CD4-positive, alpha-beta T cell treated with Interleukin-15 for 4 hours (primary cell): ENCODE measurements around the gene PRKAR1B.

Experiments
- DNase-seq: peaks from one replicate; pipeline ENCODE4 v3.0.0-alpha.2; 2020; ENCODE audit warnings: low spot score

Gene PRKAR1B

GRCh38 chr7:572416-573268 is 154.4 kb downstream of the PRKAR1B start:
- no peak for DNase-seq

GRCh38 chr7:571718-572415 is 155.2 kb downstream of the PRKAR1B start:
- DNase-seq, result no peak

- no peak for DNase-seq
These were observed 155.9 kb downstream of the PRKAR1B start for GRCh38 chr7:571096-571717.

DNA sequence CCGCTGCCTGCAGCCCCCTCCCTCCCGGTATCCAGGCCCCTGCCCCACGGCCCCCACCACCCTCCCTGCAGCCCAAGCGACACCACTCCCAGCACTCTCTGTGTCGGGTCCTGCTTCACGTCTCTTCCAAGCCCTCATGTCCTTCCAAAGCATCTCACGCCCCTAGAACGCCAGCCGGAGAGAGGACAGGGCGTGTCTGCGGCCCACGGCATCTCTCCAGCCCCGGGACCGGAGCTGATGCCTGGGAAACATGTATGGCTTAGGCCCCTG is 156.3 kb downstream of the PRKAR1B start:
- DNase-seq, result no peak

DNA sequence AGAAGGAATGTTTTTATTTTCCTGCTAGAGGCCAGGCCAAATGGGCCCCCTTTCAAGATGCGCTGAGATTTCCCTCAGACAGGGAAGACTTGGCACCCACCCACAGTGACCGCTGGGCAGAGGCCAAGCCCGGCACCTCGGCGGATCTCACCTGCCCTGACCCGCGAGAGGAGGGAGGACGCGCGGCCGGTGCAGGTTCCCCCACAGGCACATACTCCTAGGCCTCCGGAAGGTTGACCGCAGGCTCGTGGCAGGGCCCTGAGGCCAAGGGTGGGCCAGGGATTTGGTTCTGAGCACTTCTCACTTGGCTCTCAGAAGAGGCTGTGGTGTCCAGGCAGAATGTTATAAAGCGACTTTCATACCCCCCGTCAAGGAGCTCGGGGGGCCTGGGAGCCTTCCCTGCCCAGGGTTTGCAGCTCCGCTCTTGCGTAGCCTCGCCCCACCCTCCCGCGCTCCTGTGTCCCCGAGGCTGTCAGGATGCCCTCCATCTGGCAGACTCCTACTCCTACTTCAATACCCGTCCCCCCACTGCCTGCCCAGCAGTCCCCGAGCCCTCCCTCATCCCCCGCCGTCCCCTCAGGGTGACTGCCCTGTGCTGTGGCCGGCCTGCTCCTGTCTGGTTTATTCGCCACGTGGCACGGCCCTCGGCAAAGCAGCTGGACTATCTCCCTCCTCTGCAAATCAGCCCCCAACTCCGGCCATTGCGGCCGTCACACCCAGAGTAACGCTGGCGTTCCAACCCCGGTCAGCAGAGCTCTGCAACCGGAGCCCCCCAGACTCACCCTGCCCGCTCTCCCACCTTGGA is 156.9 kb downstream of the PRKAR1B start:
- DNase-seq, result no peak

DNA sequence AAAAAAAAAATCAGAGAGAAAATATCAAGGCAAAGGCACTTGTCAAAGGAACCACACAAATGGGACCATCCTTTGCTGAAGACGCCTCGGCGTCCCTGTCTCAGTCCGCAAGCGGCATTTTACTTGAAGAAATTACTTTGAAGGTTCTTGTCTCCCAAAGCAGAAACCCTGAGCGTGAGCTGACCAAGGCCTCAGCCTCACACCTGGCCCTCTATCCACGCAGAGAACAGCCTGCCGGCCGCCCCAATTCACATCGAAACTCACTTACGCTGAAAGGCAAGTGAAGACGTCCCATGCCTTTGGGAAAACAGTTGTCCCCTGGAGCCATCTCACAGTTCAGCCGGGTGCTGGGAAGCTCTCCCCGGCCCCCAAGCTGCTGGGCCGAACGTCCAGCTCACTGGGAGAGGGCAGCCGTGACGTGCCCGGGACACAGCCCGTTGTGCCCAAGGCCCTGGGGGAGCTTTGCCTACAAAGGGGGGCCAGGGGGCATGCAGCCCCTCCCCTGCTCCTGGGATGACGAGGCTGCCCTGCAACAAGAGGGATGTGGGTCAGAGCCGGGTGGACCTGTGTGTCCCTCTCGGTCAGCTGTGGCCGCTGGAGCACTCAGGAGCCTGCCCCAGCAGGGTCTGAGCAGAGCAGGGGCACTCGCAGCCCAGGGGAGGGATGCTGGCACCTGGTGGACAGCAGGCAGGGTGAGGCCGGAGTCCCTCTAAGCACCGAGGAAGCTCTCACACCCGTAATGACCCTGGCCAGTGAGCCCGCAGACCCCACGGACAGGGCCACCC is 157.8 kb downstream of the PRKAR1B start:
- no peak for DNase-seq

GRCh38 chr7:568031-568951 is 158.8 kb downstream of the PRKAR1B start:
- no peak for DNase-seq

GRCh38 chr7:567305-567883 is 159.7 kb downstream of the PRKAR1B start:
- no peak for DNase-seq

DNA sequence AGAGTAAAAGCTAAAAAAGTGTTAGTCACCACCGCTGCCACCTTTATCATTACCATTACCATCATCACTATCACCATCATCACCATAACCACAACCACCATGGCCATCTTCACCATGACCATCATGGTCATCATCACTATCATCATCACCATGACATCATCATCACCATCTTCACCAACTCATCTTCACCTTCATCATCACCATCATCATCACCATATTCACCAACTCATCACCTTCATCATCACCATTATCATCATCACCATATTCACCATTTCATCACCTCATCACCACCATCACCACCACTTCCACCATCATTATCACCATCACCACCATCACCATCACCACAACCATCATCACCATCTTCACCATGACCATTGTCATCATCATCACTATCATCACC is 161.0 kb downstream of the PRKAR1B start:
- DNase-seq, result no peak

DNA sequence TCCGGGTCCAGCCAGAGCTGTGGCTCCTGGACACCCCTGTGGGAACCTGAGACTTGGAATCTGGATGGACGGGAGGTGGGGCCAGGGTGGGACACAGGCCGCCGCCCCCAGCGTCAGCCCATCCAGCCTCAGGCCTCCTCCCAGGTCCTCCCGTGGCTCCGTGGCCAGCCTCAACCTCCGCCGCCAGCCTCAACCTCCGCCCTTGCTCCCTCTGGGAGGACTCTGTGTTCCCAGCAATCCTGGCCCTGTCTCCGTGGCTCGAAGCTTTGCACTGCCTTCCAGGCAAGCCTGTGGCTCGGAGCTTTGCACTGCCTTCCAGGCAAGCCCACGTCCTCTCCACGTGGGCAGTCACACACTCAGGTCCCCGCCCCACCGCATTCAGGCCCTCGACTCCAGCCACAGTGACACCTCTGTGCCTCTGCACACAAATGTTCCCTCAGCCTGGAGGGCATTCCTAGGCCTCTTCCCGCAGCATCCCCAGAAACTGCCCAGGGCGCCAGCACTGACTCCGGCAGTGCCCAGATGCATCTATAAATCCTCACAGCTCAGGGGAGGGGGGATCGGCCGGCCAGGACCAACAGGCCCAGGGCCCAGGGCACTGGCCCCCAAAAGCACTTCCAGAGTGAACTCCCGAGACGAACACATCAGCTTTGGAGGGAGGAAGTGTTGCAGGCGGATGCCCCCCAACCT is 162.8 kb downstream of the PRKAR1B start:
- DNase-seq, result no peak

DNA sequence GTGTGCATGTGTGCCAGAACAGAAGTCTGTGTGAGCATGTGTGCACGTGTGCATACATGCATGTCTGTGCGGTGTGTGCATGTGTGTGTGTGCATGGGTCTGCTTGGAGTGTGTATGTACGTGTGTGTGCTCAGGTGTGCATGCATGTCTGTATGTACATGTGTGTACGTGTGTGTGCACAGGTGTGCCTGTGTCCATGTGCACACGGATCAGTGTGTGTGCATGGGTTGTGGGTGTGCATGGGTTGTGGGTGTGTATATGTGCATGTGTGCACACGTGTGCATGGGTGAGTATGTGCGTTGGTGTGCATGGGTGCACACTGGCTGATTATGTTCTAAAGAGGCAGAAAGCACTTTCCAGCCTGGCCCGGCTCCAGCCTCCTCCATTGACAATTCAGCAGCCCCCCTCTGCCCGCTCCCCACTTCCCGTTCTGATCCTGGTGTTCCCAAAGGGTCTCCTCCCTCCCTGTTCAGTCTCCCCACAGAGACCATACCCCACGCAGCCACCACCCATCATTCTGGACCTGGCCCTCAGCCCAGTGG is 163.4 kb downstream of the PRKAR1B start:
- DNase-seq, result no peak

DNA sequence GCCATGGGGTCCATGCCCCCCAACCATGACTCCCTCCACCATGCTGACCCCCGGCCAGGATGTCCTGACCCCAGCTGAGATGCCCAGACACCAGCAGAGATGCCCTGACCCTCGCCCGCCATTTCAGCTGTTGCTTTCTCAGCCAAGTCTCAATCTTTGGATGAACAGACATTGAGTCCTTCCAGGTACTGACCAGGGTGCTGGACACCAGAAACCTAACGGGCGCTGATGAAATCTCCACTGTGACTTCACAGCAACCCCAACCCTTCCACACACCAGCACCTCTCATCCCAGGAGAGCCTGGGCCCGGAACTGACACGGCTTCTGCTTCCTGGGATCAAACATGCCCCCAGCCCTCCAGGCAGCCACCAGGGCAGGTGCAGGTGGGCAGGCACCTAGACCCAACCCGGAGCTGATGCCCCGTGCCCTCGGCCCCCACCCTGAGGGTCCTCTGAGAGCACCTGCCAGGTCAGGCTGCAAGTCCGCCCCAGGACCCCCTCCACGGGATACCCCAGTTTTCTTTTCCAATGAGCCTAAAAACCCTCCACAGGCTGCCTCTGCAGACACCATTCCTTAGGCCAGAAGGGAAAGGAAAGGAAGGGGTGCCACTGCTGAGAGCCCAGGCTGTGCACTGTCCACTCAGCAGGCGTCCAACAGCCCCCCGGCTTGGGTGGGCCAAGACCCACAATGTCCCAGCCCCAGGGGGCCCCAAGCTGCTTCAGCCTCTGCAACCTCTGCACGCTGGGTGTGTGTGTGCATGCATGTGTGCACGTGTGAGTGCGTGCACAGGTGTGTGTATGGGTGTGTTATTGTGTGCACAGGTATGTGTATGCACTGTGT is 164.1 kb downstream of the PRKAR1B start:
- DNase-seq, result no peak

DNA sequence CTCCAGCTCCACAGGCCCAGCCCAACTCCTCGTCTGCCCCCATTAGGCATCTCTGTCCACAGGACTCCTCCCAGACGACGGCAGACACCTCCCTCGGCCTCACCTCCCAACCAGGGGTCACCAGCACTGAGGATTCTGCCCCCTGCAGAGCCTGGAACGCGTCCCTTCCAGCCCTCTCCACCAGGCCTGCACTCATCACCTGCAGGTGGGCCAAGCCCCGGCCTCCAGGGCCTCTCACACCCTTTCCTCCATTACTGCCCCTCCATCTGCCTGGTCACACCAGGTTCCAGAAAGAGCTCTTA is 164.8 kb downstream of the PRKAR1B start:
- DNase-seq, result no peak

DNA sequence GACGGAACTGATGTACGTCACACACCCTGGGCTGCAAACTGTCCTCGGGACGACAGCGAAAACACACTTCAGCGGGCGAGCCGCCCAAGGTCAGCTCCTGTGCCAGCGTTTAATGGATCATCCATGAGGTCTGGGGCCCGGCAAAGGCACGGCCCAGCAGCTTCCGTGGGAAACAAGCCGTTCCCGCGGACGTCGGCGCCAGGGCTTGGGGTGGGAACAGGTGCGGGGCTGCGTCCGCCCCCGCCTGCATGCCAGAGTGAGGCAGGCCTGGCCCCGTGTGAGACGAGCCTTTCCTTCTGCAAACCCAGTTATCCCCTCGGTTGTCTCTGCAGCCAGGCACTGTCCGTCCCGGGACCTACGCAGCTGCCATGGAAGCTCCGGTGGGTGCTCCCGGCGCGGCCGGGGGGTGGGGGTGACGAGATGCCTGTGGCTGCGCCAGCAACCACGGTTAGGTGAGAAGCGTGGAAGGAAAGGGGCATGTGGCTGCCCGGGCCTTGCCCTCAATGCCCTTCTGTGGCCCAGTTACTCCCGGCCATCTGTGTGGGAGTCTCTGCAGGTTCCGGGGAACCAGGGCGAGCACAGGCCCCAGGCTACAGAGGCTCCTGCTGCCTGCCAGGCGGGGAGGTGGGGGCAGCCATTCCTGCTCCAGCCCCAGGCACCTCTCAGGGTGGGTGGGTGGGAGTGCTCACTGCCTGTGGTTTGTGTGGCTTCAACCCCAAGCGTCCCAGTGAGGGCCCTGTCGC is 165.3 kb downstream of the PRKAR1B start:
- DNase-seq, result no peak

DNA sequence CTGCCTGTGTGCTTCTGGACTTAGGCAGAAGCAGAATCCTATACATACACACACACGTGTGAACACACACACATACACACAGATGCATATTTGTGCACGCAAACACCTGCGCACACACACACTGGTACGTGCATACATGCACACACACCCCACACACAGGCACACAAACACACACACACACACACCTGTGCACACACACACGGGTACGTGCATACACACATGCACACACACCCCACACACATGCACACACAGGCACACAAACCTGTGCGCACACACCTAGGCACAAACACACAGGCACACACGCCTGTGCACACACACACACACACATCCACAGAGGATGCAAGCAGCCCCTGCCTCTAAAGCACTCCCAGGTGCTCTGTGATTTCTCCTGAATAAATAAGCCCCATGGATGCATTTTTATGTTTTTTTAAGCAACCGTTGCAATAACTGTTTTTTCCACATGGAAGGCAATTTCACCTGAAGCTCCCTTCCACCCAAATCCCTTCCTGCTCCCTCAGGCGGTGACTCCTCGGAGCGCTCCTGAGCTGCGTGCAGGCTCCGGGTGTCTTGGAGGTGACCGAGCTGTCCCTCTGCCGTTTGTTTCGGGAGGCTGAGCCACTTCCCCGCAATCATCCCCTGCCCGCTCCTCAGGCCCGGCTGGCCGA is 166.0 kb downstream of the PRKAR1B start:
- no peak for DNase-seq

DNA sequence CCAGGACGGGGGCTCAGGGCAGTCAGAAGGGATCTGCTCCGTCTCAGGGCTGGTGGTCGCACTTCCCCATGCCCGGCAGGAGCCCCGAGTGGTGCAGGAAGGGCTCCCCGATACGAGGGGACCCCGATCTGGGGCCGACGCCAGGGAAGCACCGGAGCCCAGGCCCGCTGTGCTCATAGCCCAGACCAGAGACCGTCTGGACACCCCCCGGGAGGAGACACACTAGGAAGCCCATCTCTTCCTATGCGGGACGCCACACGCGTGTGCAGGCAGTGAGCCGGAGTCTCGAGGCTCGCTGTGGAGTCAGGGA is 167.7 kb downstream of the PRKAR1B start:
- DNase-seq, result no peak

DNA sequence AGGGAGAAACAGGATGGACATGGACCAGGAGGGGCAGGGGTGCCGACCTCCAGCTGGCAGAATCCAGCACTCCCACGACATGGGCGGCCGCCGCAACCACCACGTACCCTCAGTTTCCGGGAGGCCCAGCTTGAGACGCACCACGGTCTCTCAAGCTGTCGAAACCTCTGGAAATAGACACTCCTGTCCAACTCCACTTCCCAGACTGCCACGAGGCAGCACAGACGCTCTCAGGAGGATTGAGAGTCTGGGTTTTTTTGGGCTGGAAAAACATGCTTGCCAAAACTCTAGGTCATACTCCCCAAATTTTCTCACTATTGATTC is 169.6 kb downstream of the PRKAR1B start:
- DNase-seq, result no peak
